GM12878 (cell line): ENCODE data around the gene PIM2. TPM values are rescaled to one million over a fixed set of nuclear protein-coding genes. Genes with fewer than 3 reads are reported as not detected.
A peak's percentile ranks its signal among the peaks of the same experiment; 100 is the strongest.

Experiments
- ATAC-seq: fragments of 200-7000 bp; cut with Tn5 transposase; 3 replicates; pipeline ENCODE4 v1.9.1; 2020; ENCODE audit warnings: mild to moderate bottlenecking, moderate library complexity
- BruUV-seq: library from RNA; stranded (reverse); fragments of 400-500 nt; replicated peaks from 2 replicates; lab custom pipeline; 2021; lab: Mats Ljungman, UMichigan
- CTCF ChIA-PET: fragments of 300-600 bp; sonication (Branson Sonifier 250); formaldehyde crosslinking; extraction: SDS; loops from one replicate; lab custom pipeline; 2021; ENCODE audit warnings: inconsistent platforms; lab: Yijun Ruan, JAX
- POLR2A ChIA-PET: fragments of 350-600 bp; formaldehyde crosslinking; extraction: SDS; loops from one replicate; lab custom pipeline; 2021; ENCODE audit warnings: inconsistent platforms; lab: Charles Lee
- RAD21 ChIA-PET: fragments of 300-600 bp; sonication (Branson Sonifier 250); formaldehyde crosslinking; loops from one replicate; lab custom pipeline; 2023; ENCODE audit warnings: antibody characterized with exemption; ENCODE audit not compliant: unreplicated experiment; lab: Charles Lee
- SMC1A ChIA-PET: fragments of 300-600 bp; sonication (Branson Sonifier 250); formaldehyde crosslinking; loops from one replicate; lab custom pipeline; 2023; ENCODE audit not compliant: unreplicated experiment, uncharacterized antibody; lab: Charles Lee
- DNase-seq: peaks from one replicate; pipeline ENCODE4 v3.0.0-alpha.2; 2011; ENCODE audit warnings: low read depth, low spot score
- FAIRE-seq: peaks from 3 replicates; lab custom pipeline; 2011; peaks lifted over from hg19 to GRCh38; lab: Jason Lieb, UNC
- H2AFZ ChIP-seq: 2 replicates; pipeline ENCODE4 v1.6.0; 2011; ENCODE audit warnings: low read depth, low read length, control low read depth; ENCODE audit not compliant: control insufficient read depth
- H3K27ac ChIP-seq: 2 replicates; pipeline ENCODE4 v1.5.1; 2011; ENCODE audit warnings: control low read depth; ENCODE audit not compliant: control insufficient read depth, insufficient read depth
- H3K27me3 ChIP-seq, 2 experiments: replicated peaks in 1 of 2; 2 replicates each; pipeline versions ENCODE4 v1.6.0 to v1.6.1; 2011; ENCODE audit warnings: low read length in 1 of 2; ENCODE audit not compliant: control insufficient read depth in 2 of 2, insufficient read depth in 2 of 2
- H3K36me3 ChIP-seq, 2 experiments: 2 replicates each; pipeline ENCODE4 v1.5.1; 2011; ENCODE audit warnings: low read length in 1 of 2; ENCODE audit not compliant: control insufficient read depth in 2 of 2, insufficient read depth in 2 of 2
- H3K4me1 ChIP-seq: 2 replicates; pipeline ENCODE4 v1.6.1; 2011; ENCODE audit warnings: mild to moderate bottlenecking, low read length, moderate library complexity, mixed read lengths; ENCODE audit not compliant: control insufficient read depth, insufficient read depth
- H3K4me2 ChIP-seq: 2 replicates; pipeline ENCODE4 v1.6.0; 2011; ENCODE audit warnings: control low read depth; ENCODE audit not compliant: control insufficient read depth, insufficient read depth
- H3K4me3 ChIP-seq: fragments of 200-600 bp; sonication (generic); 2 replicates; pipeline ENCODE4 v1.5.1; 2016
- H3K79me2 ChIP-seq: 2 replicates; pipeline ENCODE4 v1.6.0; 2011; ENCODE audit warnings: low read length; ENCODE audit not compliant: control insufficient read depth, insufficient read depth
- H3K9ac ChIP-seq: 2 replicates; pipeline ENCODE4 v1.8.0; 2011; ENCODE audit warnings: low read length, control low read depth, mixed read lengths; ENCODE audit not compliant: control insufficient read depth, insufficient read depth
- H3K9me3 ChIP-seq: replicated peaks from 3 replicates; pipeline ENCODE4 v1.5.1; 2011; ENCODE audit warnings: mild to moderate bottlenecking, low read length; ENCODE audit not compliant: control insufficient read depth, insufficient read depth
- H4K20me1 ChIP-seq: 2 replicates; pipeline ENCODE4 v1.6.0; 2011; ENCODE audit not compliant: control insufficient read depth, insufficient read depth
- DPF2 ChIP-seq: fragments of 450-650 bp; IDR thresholded peaks from 2 replicates; pipeline ENCODE4 v1.6.1; 2017; ENCODE audit warnings: mild to moderate bottlenecking
- EED ChIP-seq: sonication (generic); IDR thresholded peaks from 2 replicates; pipeline ENCODE4 v1.6.1; 2016; ENCODE audit warnings: antibody characterized with exemption, low read depth
- IRF4 ChIP-seq: IDR thresholded peaks from 2 replicates; pipeline ENCODE4 v1.6.1; 2011; ENCODE audit warnings: low read depth, low read length
- POLR2A ChIP-seq: IDR thresholded peaks from 2 replicates; pipeline ENCODE4 v1.6.1; 2011; ENCODE audit warnings: low read depth, mild to moderate bottlenecking, low read length
- SPI1 ChIP-seq: IDR thresholded peaks from 2 replicates; pipeline ENCODE4 v1.6.1; 2011; ENCODE audit warnings: low read depth, mild to moderate bottlenecking, low read length, moderate library complexity, borderline replicate concordance; ENCODE audit not compliant: insufficient read depth
- SRF ChIP-seq, 2 experiments: IDR thresholded peaks; 2 replicates each; pipeline ENCODE4 v1.6.1; 2011; ENCODE audit warnings: low read depth in 2 of 2, low read length in 2 of 2, mild to moderate bottlenecking in 1 of 2, moderate library complexity in 1 of 2
- TCF12 ChIP-seq: IDR thresholded peaks from 2 replicates; pipeline ENCODE4 v1.6.1; 2011; ENCODE audit warnings: low read depth, mild to moderate bottlenecking, low read length
- TCF3 ChIP-seq: IDR thresholded peaks from 2 replicates; pipeline ENCODE4 v1.6.1; 2012; ENCODE audit warnings: low read depth, mild to moderate bottlenecking, low read length, borderline replicate concordance; ENCODE audit not compliant: insufficient read depth
- YBX1 ChIP-seq: fragments of 450-650 bp; IDR thresholded peaks from 2 replicates; pipeline ENCODE4 v1.6.1; 2016; ENCODE audit warnings: antibody characterized with exemption
- WGBS: methylation state at CpG from one replicate; pipeline ENCODE4 v1.1.6; 2016; ENCODE audit warnings: low lambda C conversion rate; ENCODE audit not compliant: insufficient replicate concordance, insufficient coverage; ENCODE audit errors: missing lambda C conversion rate; 5-methylcytosine and 5-hydroxymethylcytosine counted together
- in situ Hi-C: fragments of 300-500 bp; cut with MboI; formaldehyde crosslinking; loops from 9 replicates; pipeline ENCODE4 v1.14.3; 2018; ENCODE audit warnings: mixed read lengths
- intact Hi-C: fragments of 100-400 bp; cut with micrococcal nuclease; formaldehyde crosslinking; loops from one replicate; pipeline ENCODE4 v1.14.2; 2022; ENCODE audit not compliant: unreplicated experiment
- polyA plus RNA-seq, 11 experiments: library from polyadenylated mRNA; depleted of rRNA in 4 of 11; unstranded in 6 of 11; stranded (reverse) in 5 of 11; fragments of >200 nt; fragmentation: Nextera tagmentation in 4 of 11; fragmentation: Illumina TruSeq in 1 of 11; extraction: Ambion mirVana in 4 of 11; extraction: Trizol in 1 of 11; gene quantifications; 1 replicate in 1 of 11; 2 replicates in 10 of 11; pipeline versions ENCODE4 v1.2.1 to v1.2.3, GENCODE V29; 2011 to 2016; ENCODE audit warnings: inconsistent platforms in 2 of 11, missing spikeins in 2 of 11, low read depth in 1 of 11
- total RNA-seq, 4 experiments: library from RNA; depleted of rRNA in 3 of 4; stranded (reverse); fragments of >200 nt in 3 of 4; fragmentation: Illumina TruSeq in 1 of 4; extraction: Trizol in 1 of 4; gene quantifications; 2 replicates each; pipeline versions ENCODE4 v1.2.1 to v1.2.3, GENCODE V29; 2013 to 2021
- TF ChIP-seq, protein P1 (sequence below): fragments of 450-650 bp; IDR thresholded peaks from 2 replicates; pipeline ENCODE4 v1.6.1; 2014; ENCODE audit warnings: mild to moderate bottlenecking
- TF ChIP-seq, protein P2 (sequence below): IDR thresholded peaks from 2 replicates; pipeline ENCODE4 v1.6.1; 2012; ENCODE audit warnings: low read depth, low read length, improper control_type of control experiment

The PIM2 gene
- total and polyA plus RNA-seq, 10 of the 15 experiments (the other 5 are each of a cell fraction or from before 2014, with no cell fraction given), result 19.2 to 96.8 (median 32.3) TPM

DNA sequence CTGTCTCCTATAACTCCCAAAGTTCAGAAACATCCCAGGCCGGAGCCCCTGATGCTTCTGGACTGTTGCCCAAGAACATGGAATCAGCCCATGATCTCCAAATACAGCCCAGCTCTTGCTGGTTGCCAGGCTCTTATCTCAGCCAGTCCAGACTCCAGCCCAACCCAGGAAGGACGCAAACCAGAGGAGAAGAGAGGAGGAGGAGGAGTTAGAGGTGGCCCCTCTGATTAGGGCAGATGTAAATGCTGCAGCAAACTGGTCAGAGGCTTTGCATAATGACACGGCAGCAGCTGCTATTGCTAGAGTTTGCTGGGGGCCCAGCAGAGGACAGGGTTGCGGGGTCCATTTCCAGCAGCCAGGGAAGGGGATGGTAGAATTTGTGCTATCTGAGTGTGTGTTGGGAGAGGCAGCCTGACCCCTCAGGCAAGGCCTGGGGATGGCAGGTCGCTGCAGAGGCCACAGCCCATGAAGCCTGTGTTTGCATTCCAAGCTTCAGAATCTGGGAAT, 42.8 kb upstream of the PIM2 start:
- WGBS, result 25% methylated on average over 5 of the region's 5 CpGs
- peaks cover 12% of the 10 kb centered on the region for H3K4me1 ChIP-seq
- POLR2A ChIA-PET, result interaction anchor here (0.8 kb wide), 1 partner anchor 82 kb away, joined by 9 read pairs; the partner anchor contains the start of gene TFE3

DNA sequence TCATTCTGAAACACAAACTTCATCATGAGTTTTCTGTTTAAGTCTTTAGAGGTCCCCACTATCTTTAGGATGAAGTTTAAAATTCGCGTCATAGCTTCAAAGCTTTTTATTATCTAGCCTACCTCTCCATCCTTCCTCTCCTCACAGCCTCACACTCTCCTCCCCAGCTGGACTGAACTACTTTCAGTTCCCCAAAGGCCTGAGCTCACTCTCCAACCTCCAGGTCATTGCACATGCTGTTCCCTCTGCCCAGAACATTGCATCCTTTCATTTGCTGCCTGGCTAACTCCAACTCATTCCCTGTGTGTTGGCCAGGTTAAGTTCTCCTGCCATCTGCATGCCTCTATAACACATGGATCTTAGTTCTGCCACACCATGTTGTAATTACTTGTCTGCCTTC, 41.5 kb upstream of the PIM2 start:
- ChIA-PET RAD21 (no interaction called here), SMC1A (interaction anchor here (0.6 to 1.0 kb wide), 2 partner anchors 23 to 332 kb away, joined by 3 read pairs; no protein-coding TSS in a partner anchor), POLR2A (interaction anchor here (1.6 kb wide), 1 partner anchor 82 kb away, joined by 5 read pairs; no protein-coding TSS in a partner anchor), CTCF (interaction anchor here (1.5 kb wide), 1 partner anchor 12 kb away, joined by 4 read pairs; the partner anchor contains the start of gene KCND1)
- Histone ChIP-seq H3K9ac (no peak overlapping the region), H3K27me3 (no peaks in the 10 kb centered on the region), H3K4me1 (peaks cover 12% of the 10 kb centered on the region), H3K27ac (no peak overlapping the region), H3K9me3 (no peaks in the 10 kb centered on the region; the same call in 2 of the 3 replicates), H3K4me3 (no peak overlapping the region), H3K4me2 (no peak overlapping the region), H4K20me1 (no peaks in the 10 kb centered on the region), H3K79me2 (peaks cover 19% of the 10 kb centered on the region), H2AFZ (no peak overlapping the region), H3K36me3 (no peaks in the 10 kb centered on the region)
- no peak for TF ChIP-seq TCF3
- TF ChIP-seq EED, result 0 out of 2 replicates have a peak, but pooled peaks have one; percentile 26
- TF ChIP-seq, protein P1, sequence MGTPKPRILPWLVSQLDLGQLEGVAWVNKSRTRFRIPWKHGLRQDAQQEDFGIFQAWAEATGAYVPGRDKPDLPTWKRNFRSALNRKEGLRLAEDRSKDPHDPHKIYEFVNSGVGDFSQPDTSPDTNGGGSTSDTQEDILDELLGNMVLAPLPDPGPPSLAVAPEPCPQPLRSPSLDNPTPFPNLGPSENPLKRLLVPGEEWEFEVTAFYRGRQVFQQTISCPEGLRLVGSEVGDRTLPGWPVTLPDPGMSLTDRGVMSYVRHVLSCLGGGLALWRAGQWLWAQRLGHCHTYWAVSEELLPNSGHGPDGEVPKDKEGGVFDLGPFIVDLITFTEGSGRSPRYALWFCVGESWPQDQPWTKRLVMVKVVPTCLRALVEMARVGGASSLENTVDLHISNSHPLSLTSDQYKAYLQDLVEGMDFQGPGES, result no peak
- TF ChIP-seq SPI1, result peak; percentile 87; the same call in 1 of the 2 replicates
- peak; percentile 65; the same call in 1 of the 2 replicates for TF ChIP-seq IRF4
- TF ChIP-seq DPF2, result no peak
- 0 out of 2 replicates have a peak, but pooled peaks have one; percentile 23 for TF ChIP-seq TCF12
- TF ChIP-seq POLR2A, result no peak
- intact Hi-C loops (no loop called here), in situ Hi-C loops (no loop called here)
- FAIRE-seq (no peak), DNase-seq (no peak), ATAC-seq (no peak)
- 64% methylated on average over 2 of the region's 2 CpGs for WGBS
- BruUV-seq, result no TSS peak

More for the DNA sequence above, 42.8 kb upstream of the PIM2 start:
- no peak overlapping the region for H2AFZ ChIP-seq
- no peak overlapping the region for H3K4me2 ChIP-seq
- no peaks in the 10 kb centered on the region for H3K27me3 ChIP-seq
- no peak overlapping the region for H3K4me3 ChIP-seq
- H3K9ac ChIP-seq, result no peak overlapping the region
- no peak for DNase-seq
- TF ChIP-seq POLR2A (peak; percentile 37; the same call in 1 of the 2 replicates), YBX1 (no peak), SRF (IDR thresholded peaks at IDR 0.05; ENCODE audit: low read depth in 2 of 2, low read length in 2 of 2) (no peak)
- TF ChIP-seq, protein P2, sequence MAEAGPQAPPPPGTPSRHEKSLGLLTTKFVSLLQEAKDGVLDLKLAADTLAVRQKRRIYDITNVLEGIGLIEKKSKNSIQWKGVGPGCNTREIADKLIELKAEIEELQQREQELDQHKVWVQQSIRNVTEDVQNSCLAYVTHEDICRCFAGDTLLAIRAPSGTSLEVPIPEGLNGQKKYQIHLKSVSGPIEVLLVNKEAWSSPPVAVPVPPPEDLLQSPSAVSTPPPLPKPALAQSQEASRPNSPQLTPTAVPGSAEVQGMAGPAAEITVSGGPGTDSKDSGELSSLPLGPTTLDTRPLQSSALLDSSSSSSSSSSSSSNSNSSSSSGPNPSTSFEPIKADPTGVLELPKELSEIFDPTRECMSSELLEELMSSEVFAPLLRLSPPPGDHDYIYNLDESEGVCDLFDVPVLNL, result no peak
- in situ Hi-C loops, result no loop called here
- peaks cover 6% of the 10 kb centered on the region for H3K79me2 ChIP-seq
- H3K36me3 ChIP-seq, result no peaks in the 10 kb centered on the region
- RAD21 ChIA-PET, result no interaction called here
- SMC1A ChIA-PET, result no interaction called here
- no peak for FAIRE-seq
- no peaks in the 10 kb centered on the region for H4K20me1 ChIP-seq
- no peaks in the 10 kb centered on the region; the same call in 2 of the 3 replicates for H3K9me3 ChIP-seq
- no TSS peak for BruUV-seq
- ATAC-seq, result no peak
- no peak overlapping the region; the same call in 1 of the 2 replicates for H3K27ac ChIP-seq
- CTCF ChIA-PET, result no interaction called here
- intact Hi-C loops, result no loop called here
